SK-N-SH (cell line): ENCODE measurements around the gene IL13RA1.

Experiments used
- TAF1 ChIP-seq: IDR thresholded peaks from 2 replicates; pipeline ENCODE4 v1.6.1; 2012; ENCODE audit warnings: low read depth, mild to moderate bottlenecking, low read length, moderate library complexity, borderline replicate concordance
- TF ChIP-seq, protein P1 (sequence below): fragments of 200-600 bp; sonication (generic); IDR thresholded peaks from 2 replicates; pipeline ENCODE4 v1.6.1; 2017; ENCODE audit warnings: antibody characterized with exemption, mild to moderate bottlenecking, moderate library complexity

DNA sequence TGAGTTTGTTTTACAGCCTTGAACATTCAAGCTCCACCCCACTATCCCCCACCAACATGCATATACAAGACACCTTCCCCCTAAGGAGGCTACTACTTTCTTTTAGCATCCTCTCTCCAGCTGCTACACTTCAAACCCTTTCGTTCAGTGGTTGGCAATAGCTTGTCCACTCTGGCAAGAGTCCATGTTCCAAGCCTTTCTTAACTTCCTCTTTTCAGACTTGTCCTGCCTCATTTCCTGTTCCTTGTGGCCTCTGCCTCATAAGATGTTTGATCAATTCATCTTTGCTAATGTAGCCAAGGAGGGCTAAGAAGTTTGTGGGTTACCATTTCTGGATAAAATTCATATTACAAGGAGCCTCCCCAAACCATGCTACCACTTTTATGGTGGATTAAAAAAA is 75.5 kb downstream of the IL13RA1 start:
- TF ChIP-seq, protein P1, sequence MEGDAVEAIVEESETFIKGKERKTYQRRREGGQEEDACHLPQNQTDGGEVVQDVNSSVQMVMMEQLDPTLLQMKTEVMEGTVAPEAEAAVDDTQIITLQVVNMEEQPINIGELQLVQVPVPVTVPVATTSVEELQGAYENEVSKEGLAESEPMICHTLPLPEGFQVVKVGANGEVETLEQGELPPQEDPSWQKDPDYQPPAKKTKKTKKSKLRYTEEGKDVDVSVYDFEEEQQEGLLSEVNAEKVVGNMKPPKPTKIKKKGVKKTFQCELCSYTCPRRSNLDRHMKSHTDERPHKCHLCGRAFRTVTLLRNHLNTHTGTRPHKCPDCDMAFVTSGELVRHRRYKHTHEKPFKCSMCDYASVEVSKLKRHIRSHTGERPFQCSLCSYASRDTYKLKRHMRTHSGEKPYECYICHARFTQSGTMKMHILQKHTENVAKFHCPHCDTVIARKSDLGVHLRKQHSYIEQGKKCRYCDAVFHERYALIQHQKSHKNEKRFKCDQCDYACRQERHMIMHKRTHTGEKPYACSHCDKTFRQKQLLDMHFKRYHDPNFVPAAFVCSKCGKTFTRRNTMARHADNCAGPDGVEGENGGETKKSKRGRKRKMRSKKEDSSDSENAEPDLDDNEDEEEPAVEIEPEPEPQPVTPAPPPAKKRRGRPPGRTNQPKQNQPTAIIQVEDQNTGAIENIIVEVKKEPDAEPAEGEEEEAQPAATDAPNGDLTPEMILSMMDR, result no peak
- no peak for TF ChIP-seq TAF1
